A549 (cell line): ENCODE measurements around the gene FGF14. TPM values are rescaled to one million over a fixed set of nuclear protein-coding genes. Genes with fewer than 3 reads are reported as not detected.

Experiments used
- ATAC-seq, 2 experiments: fragments of 200-7000 bp in 1 of 2; fragments of >200 bp in 1 of 2; cut with Nextera tagmentation in 1 of 2; cut with Tn5 transposase in 1 of 2; 3 replicates each; pipeline versions ENCODE4 v1.8.0 to v1.9.1; 2018 to 2020; ENCODE audit warnings: mild to moderate bottlenecking in 1 of 2, moderate library complexity in 1 of 2
- CTCF ChIA-PET: fragments of 300-600 bp; sonication (Branson Sonifier 250); formaldehyde crosslinking; extraction: SDS; loops from one replicate; lab custom pipeline; 2021; ENCODE audit warnings: antibody characterized with exemption, inconsistent platforms; lab: Yijun Ruan, JAX
- POLR2A ChIA-PET: fragments of 350-600 bp; formaldehyde crosslinking; extraction: SDS; loops from one replicate; lab custom pipeline; 2021; ENCODE audit warnings: antibody characterized with exemption, inconsistent platforms; lab: Yijun Ruan, JAX
- DNase-seq, 2 experiments: peaks; one replicate each; pipeline versions ENCODE4 v3.0.0 to v3.0.0-alpha.2; 2011 to 2016; ENCODE audit warnings: low read depth in 1 of 2, low spot score in 1 of 2
- FAIRE-seq: peaks from 2 replicates; lab custom pipeline; 2011; peaks lifted over from hg19 to GRCh38; lab: Jason Lieb, UNC
- H3K27ac ChIP-seq, 2 experiments: fragments of >200 bp; sonication (Bioruptor Twin); formaldehyde crosslinking; 3 replicates each; pipeline ENCODE4 v1.5.1; 2016 to 2017
- H3K4me1 ChIP-seq: fragments of >200 bp; sonication (Bioruptor Twin); formaldehyde crosslinking; 3 replicates; pipeline ENCODE4 v1.6.1; 2016
- H3K4me2 ChIP-seq: fragments of >200 bp; sonication (Bioruptor Twin); formaldehyde crosslinking; 3 replicates; pipeline ENCODE4 v1.6.1; 2016
- H3K4me3 ChIP-seq: fragments of >200 bp; sonication (Bioruptor Twin); formaldehyde crosslinking; 3 replicates; pipeline ENCODE4 v1.5.1; 2016
- H3K9me3 ChIP-seq: fragments of >200 bp; sonication (Bioruptor Twin); formaldehyde crosslinking; 3 replicates; pipeline ENCODE4 v1.6.1; 2016
- CEBPB ChIP-seq, 2 experiments: fragments of >200 bp in 1 of 2; sonication (Bioruptor Twin) in 1 of 2; formaldehyde crosslinking in 1 of 2; IDR thresholded peaks; 2 replicates each; pipeline ENCODE4 v1.6.1; 2012 to 2016
- EHF ChIP-seq: fragments of 250-450 bp; sonication (Bioruptor Pico); IDR thresholded peaks from 2 replicates; pipeline ENCODE4 v1.5.0; 2020; ENCODE audit warnings: mild to moderate bottlenecking
- EHMT2 ChIP-seq: fragments of 200-600 bp; sonication (generic); IDR thresholded peaks from 2 replicates; pipeline ENCODE4 v1.6.1; 2016; ENCODE audit warnings: antibody characterized with exemption, low read depth, mild to moderate bottlenecking, moderate library complexity
- ELK1 ChIP-seq: fragments of 150-350 bp; IDR thresholded peaks from 2 replicates; pipeline ENCODE4 v1.6.1; 2014; ENCODE audit warnings: low read depth, mild to moderate bottlenecking, low read length
- EP300 ChIP-seq, 2 experiments: fragments of >200 bp; sonication (Bioruptor Twin); formaldehyde crosslinking; IDR thresholded peaks; 2 replicates in 1 of 2; 3 replicates in 1 of 2; pipeline ENCODE4 v1.6.1; 2016 to 2017
- FOSL2 ChIP-seq, 2 experiments: fragments of 450-650 bp in 1 of 2; fragments of >200 bp in 1 of 2; sonication (Bioruptor Twin) in 1 of 2; formaldehyde crosslinking; IDR thresholded peaks; 2 replicates each; pipeline versions ENCODE4 v1.5.0 to v1.6.1; 2016 to 2020; ENCODE audit warnings: mild to moderate bottlenecking in 1 of 2, moderate library complexity in 1 of 2
- HEYL ChIP-seq: fragments of 250-450 bp; sonication (Bioruptor Pico); IDR thresholded peaks from 2 replicates; pipeline ENCODE4 v1.8.0; 2021; ENCODE audit warnings: mild to moderate bottlenecking, moderate library complexity
- HOXA7 ChIP-seq: fragments of 250-450 bp; sonication (Bioruptor Pico); IDR thresholded peaks from 2 replicates; pipeline ENCODE4 v1.5.0; 2020; ENCODE audit warnings: mild to moderate bottlenecking, moderate library complexity
- HOXB5 ChIP-seq: fragments of 250-450 bp; sonication (Bioruptor Pico); IDR thresholded peaks from 2 replicates; pipeline ENCODE4 v1.5.0; 2020; ENCODE audit warnings: mild to moderate bottlenecking, moderate library complexity
- JUNB ChIP-seq: fragments of >200 bp; sonication (Bioruptor Twin); formaldehyde crosslinking; IDR thresholded peaks from 2 replicates; pipeline ENCODE4 v1.6.1; 2016
- KDM5A ChIP-seq: fragments of 200-600 bp; sonication (generic); IDR thresholded peaks from 2 replicates; pipeline ENCODE4 v1.6.1; 2016; ENCODE audit warnings: antibody characterized with exemption, mild to moderate bottlenecking
- NFE2L2 ChIP-seq: fragments of 150-350 bp; conservative IDR thresholded peaks from 2 replicates; pipeline ENCODE4 v1.6.1; 2014; ENCODE audit warnings: low read length
- NPAS2 ChIP-seq: fragments of 250-450 bp; sonication (Bioruptor Pico); IDR thresholded peaks from 2 replicates; pipeline ENCODE4 v1.8.0; 2022; ENCODE audit warnings: mild to moderate bottlenecking, moderate library complexity, borderline replicate concordance
- PBX3 ChIP-seq: IDR thresholded peaks from 2 replicates; pipeline ENCODE4 v1.6.1; 2012
- PHF8 ChIP-seq: fragments of 200-600 bp; sonication (generic); IDR thresholded peaks from 2 replicates; pipeline ENCODE4 v1.6.1; 2016; ENCODE audit warnings: low read depth, mild to moderate bottlenecking, antibody characterized with exemption, moderate library complexity, borderline replicate concordance
- POLR2AphosphoS2 ChIP-seq: conservative IDR thresholded peaks from 2 replicates; pipeline ENCODE4 v1.6.1; 2012; ENCODE audit warnings: low read length, improper control_type of control experiment, inconsistent platforms
- RAD21 ChIP-seq, 2 experiments: fragments of >200 bp in 1 of 2; sonication (Bioruptor Twin) in 1 of 2; formaldehyde crosslinking in 1 of 2; IDR thresholded peaks in 1 of 2; conservative IDR thresholded peaks in 1 of 2; 2 replicates in 1 of 2; 3 replicates in 1 of 2; pipeline ENCODE4 v1.6.1; 2012 to 2018; ENCODE audit warnings: inconsistent platforms in 1 of 2
- RARB ChIP-seq: fragments of 250-450 bp; sonication (Bioruptor Pico); IDR thresholded peaks from 2 replicates; pipeline ENCODE4 v1.8.0; 2021; ENCODE audit warnings: mild to moderate bottlenecking, moderate library complexity
- RNF2 ChIP-seq: fragments of 200-600 bp; sonication (generic); IDR thresholded peaks from 2 replicates; pipeline ENCODE4 v1.6.1; 2016; ENCODE audit warnings: low read depth, mild to moderate bottlenecking, antibody characterized with exemption, moderate library complexity, borderline replicate concordance
- SMC3 ChIP-seq: fragments of >200 bp; sonication (Bioruptor Twin); formaldehyde crosslinking; IDR thresholded peaks from 3 replicates; pipeline ENCODE4 v1.6.1; 2018; ENCODE audit warnings: inconsistent platforms
- SREBF2 ChIP-seq: fragments of 450-650 bp; IDR thresholded peaks from 2 replicates; pipeline ENCODE4 v1.6.1; 2014; ENCODE audit warnings: mild to moderate bottlenecking, moderate library complexity
- TP53 ChIP-seq: fragments of 250-450 bp; sonication (Bioruptor Pico); IDR thresholded peaks from 2 replicates; pipeline ENCODE4 v1.5.0; 2021; ENCODE audit warnings: mild to moderate bottlenecking, moderate library complexity
- USF2 ChIP-seq: fragments of 450-650 bp; IDR thresholded peaks from 2 replicates; pipeline ENCODE4 v1.6.1; 2014; ENCODE audit warnings: antibody characterized with exemption
- ZC3H11A ChIP-seq: fragments of 450-650 bp; IDR thresholded peaks from 2 replicates; pipeline ENCODE4 v1.6.1; 2014; ENCODE audit warnings: antibody characterized with exemption, mild to moderate bottlenecking
- ZFP36 ChIP-seq: fragments of 450-650 bp; IDR thresholded peaks from 2 replicates; pipeline ENCODE4 v1.6.1; 2014; ENCODE audit warnings: borderline replicate concordance; ENCODE audit not compliant: partially characterized antibody
- ZSCAN20 ChIP-seq: fragments of 250-450 bp; sonication (Bioruptor Pico); IDR thresholded peaks from 2 replicates; pipeline ENCODE4 v1.8.0; 2022; ENCODE audit warnings: mild to moderate bottlenecking, moderate library complexity
- WGBS: methylation state at CpG from one replicate; pipeline ENCODE4 v1.1.6; 2017; ENCODE audit errors: missing lambda C conversion rate; 5-methylcytosine and 5-hydroxymethylcytosine counted together
- polyA plus RNA-seq, 4 experiments: library from polyadenylated mRNA; depleted of rRNA in 3 of 4; stranded (reverse); fragments of >200 nt; fragmentation: RNase III in 1 of 4; extraction: RNeasy Plus Mini Kit Qiagen cat#74134 plus additional on column Dnase treatment in 1 of 4; gene quantifications; 2 replicates in 3 of 4; 3 replicates in 1 of 4; pipeline ENCODE4 v1.2.3, GENCODE V29; 2011 to 2017

Gene FGF14
- polyA plus RNA-seq, 2 of the 4 experiments (the other 2 are of a cell fraction) = not detected

GRCh38 chr13:102261809-102262208 is 140.0 kb downstream of the FGF14 start:
- POLR2A ChIA-PET = no interaction called here
- H3K4me2 ChIP-seq = no peak overlapping the region
- WGBS = 8% methylated on average over 1 of the region's 1 CpG
- no peak overlapping the region for H3K4me3 ChIP-seq
- no peak for TF ChIP-seq TP53
- TF ChIP-seq ZC3H11A = no peak
- TF ChIP-seq RNF2 = no peak
- no peak for TF ChIP-seq SREBF2
- no peak for TF ChIP-seq POLR2AphosphoS2
- no peak for TF ChIP-seq EP300 (IDR thresholded peaks at IDR 0.05)
- TF ChIP-seq EHMT2 = no peak
- no peak for TF ChIP-seq PBX3
- no peak for TF ChIP-seq ELK1
- no peak for TF ChIP-seq HOXA7 (CRISPR knock-in tag)
- no peak for TF ChIP-seq NFE2L2
- no peak for TF ChIP-seq ZFP36
- no peak for TF ChIP-seq RAD21 (conservative IDR thresholded peaks at IDR 0.05 in 1 of 2, IDR thresholded peaks at IDR 0.05 in 1 of 2)
- TF ChIP-seq CEBPB (IDR thresholded peaks at IDR 0.05) = no peak
- TF ChIP-seq EHF (CRISPR knock-in tag) = no peak
- no peak for TF ChIP-seq RARB (CRISPR knock-in tag)
- TF ChIP-seq FOSL2 (IDR thresholded peaks at IDR 0.05) = no peak
- no peak for TF ChIP-seq FOSL2 (CRISPR knock-in tag; IDR thresholded peaks at IDR 0.05)
- no peak for TF ChIP-seq PHF8
- TF ChIP-seq, all 56 proteins: peak for 0
- Histone ChIP-seq H3K27ac (no peak overlapping the region), H3K4me1 (no peaks in the 10 kb centered on the region), H3K9me3 (no peaks in the 10 kb centered on the region)
- DNase-seq (no peak), ATAC-seq (no peak), FAIRE-seq (no peak)
- CTCF ChIA-PET = interaction anchor here (0.8 kb wide), 1 partner anchor 294 kb away, joined by 3 read pairs; no protein-coding TSS in a partner anchor

GRCh38 chr13:102261316-102261715 is 140.5 kb downstream of the FGF14 start:
- Histone ChIP-seq H3K27ac (no peak overlapping the region), H3K9me3 (no peaks in the 10 kb centered on the region), H3K4me2 (no peak overlapping the region), H3K4me1 (no peaks in the 10 kb centered on the region), H3K4me3 (no peak overlapping the region)
- WGBS = 3% methylated on average over 3 of the region's 3 CpGs
- ChIA-PET CTCF (interaction anchor here (0.8 kb wide), 1 partner anchor 295 kb away, joined by 3 read pairs; no protein-coding TSS in a partner anchor), POLR2A (no interaction called here)
- ATAC-seq (no peak), FAIRE-seq (no peak), DNase-seq (no peak)
- no peak for TF ChIP-seq KDM5A

GRCh38 chr13:102260256-102260655 is 141.6 kb downstream of the FGF14 start:
- no peak overlapping the region for H3K4me2 ChIP-seq
- H3K27ac ChIP-seq = no peak overlapping the region
- H3K4me3 ChIP-seq = no peak overlapping the region
- FAIRE-seq (no peak), DNase-seq (no peak), ATAC-seq (no peak)
- 28% methylated on average over 6 of the region's 6 CpGs for WGBS
- CTCF ChIA-PET = no interaction called here
- no peaks in the 10 kb centered on the region for H3K4me1 ChIP-seq
- no peak for TF ChIP-seq RAD21 (conservative IDR thresholded peaks at IDR 0.05 in 1 of 2, IDR thresholded peaks at IDR 0.05 in 1 of 2)
- no peak for TF ChIP-seq ZSCAN20 (CRISPR knock-in tag)
- TF ChIP-seq NPAS2 (CRISPR knock-in tag) = no peak
- TF ChIP-seq SMC3 = no peak
- no peak for TF ChIP-seq HOXB5 (CRISPR knock-in tag)
- no peak for TF ChIP-seq JUNB
- TF ChIP-seq SREBF2 = no peak
- no peak for TF ChIP-seq HEYL (CRISPR knock-in tag)
- TF ChIP-seq USF2 = no peak
- TF ChIP-seq EP300 (IDR thresholded peaks at IDR 0.05) = no peak
- no peak for TF ChIP-seq EHMT2
- no peak for TF ChIP-seq POLR2AphosphoS2
- POLR2A ChIA-PET = no interaction called here
- H3K9me3 ChIP-seq = no peaks in the 10 kb centered on the region
